Keratinocyte (primary cell): ENCODE data around the gene PARM1. TPM values are rescaled to one million over a fixed set of nuclear protein-coding genes. Genes with fewer than 3 reads are reported as not detected.

Source experiments
- DNase-seq: peaks from one replicate; pipeline ENCODE4 v3.0.0-alpha.2; 2011; ENCODE audit warnings: low read depth, missing footprints, low spot score
- FAIRE-seq: peaks from 2 replicates; lab custom pipeline; 2011; peaks lifted over from hg19 to GRCh38; lab: Jason Lieb, UNC
- H2AFZ ChIP-seq: 2 replicates; pipeline ENCODE4 v1.6.0; 2012; ENCODE audit warnings: low read length, control low read depth, inconsistent platforms; ENCODE audit not compliant: control insufficient read depth
- H3K27ac ChIP-seq: 2 replicates; pipeline ENCODE4 v1.5.1; 2011; ENCODE audit warnings: low read length; ENCODE audit not compliant: control insufficient read depth, insufficient read depth
- H3K27me3 ChIP-seq: 3 replicates; pipeline ENCODE4 v1.6.0; 2011; ENCODE audit warnings: low read length; ENCODE audit not compliant: control insufficient read depth, insufficient read depth; ENCODE audit errors: extremely low read depth
- H3K36me3 ChIP-seq, 2 experiments: 2 replicates in 1 of 2; 3 replicates in 1 of 2; pipeline ENCODE4 v1.5.1; 2011; ENCODE audit warnings: low read length in 2 of 2, mild to moderate bottlenecking in 1 of 2; ENCODE audit not compliant: control insufficient read depth in 2 of 2, insufficient read depth in 2 of 2; ENCODE audit errors: extremely low read depth in 1 of 2
- H3K4me1 ChIP-seq: 3 replicates; pipeline ENCODE4 v1.5.1; 2011; ENCODE audit warnings: low read length; ENCODE audit not compliant: control insufficient read depth, insufficient read depth; ENCODE audit errors: extremely low read depth
- H3K4me2 ChIP-seq: 3 replicates; pipeline ENCODE4 v1.6.0; 2011; ENCODE audit warnings: low read depth, low read length; ENCODE audit not compliant: control insufficient read depth, insufficient read depth; ENCODE audit errors: extremely low read depth
- H3K4me3 ChIP-seq, 3 experiments: fragments of 200-600 bp in 1 of 3; sonication (generic) in 1 of 3; 2 replicates in 2 of 3; 3 replicates in 1 of 3; pipeline ENCODE4 v1.5.1; 2011 to 2016; ENCODE audit warnings: low read length in 3 of 3, mild to moderate bottlenecking in 3 of 3, control low read depth in 2 of 3, inconsistent platforms in 1 of 3, low read depth in 1 of 3, mixed read lengths in 1 of 3, mixed run types in 1 of 3, moderate library complexity in 1 of 3; ENCODE audit not compliant: control insufficient read depth in 2 of 3, insufficient read depth in 2 of 3; ENCODE audit errors: extremely low read depth in 1 of 3
- H3K79me2 ChIP-seq: 2 replicates; pipeline ENCODE4 v1.6.0; 2012; ENCODE audit warnings: low read length; ENCODE audit not compliant: control insufficient read depth, insufficient read depth
- H3K9ac ChIP-seq: 3 replicates; pipeline ENCODE4 v1.6.0; 2011; ENCODE audit warnings: low read length; ENCODE audit not compliant: control insufficient read depth, insufficient read depth; ENCODE audit errors: extremely low read depth
- H3K9me1 ChIP-seq: 3 replicates; pipeline ENCODE4 v1.6.0; 2011; ENCODE audit warnings: low read length; ENCODE audit not compliant: control insufficient read depth, insufficient read depth; ENCODE audit errors: extremely low read depth
- H3K9me3 ChIP-seq: 2 replicates; pipeline ENCODE4 v1.5.1; 2012; ENCODE audit warnings: low read depth, low read length; ENCODE audit not compliant: control insufficient read depth
- H4K20me1 ChIP-seq: 3 replicates; pipeline ENCODE4 v1.6.0; 2011; ENCODE audit warnings: low read length; ENCODE audit not compliant: control insufficient read depth, insufficient read depth; ENCODE audit errors: extremely low read depth
- CTCF ChIP-seq, 3 experiments: IDR thresholded peaks in 1 of 3; conservative IDR thresholded peaks in 1 of 3; optimal IDR thresholded peaks in 1 of 3; 2 replicates in 2 of 3; 3 replicates in 1 of 3; pipeline versions ENCODE3 to v1.5.1; 2011; ENCODE audit warnings: low read length in 3 of 3, mild to moderate bottlenecking in 3 of 3, moderate library complexity in 2 of 3, control low read depth in 1 of 3, inconsistent platforms in 1 of 3; ENCODE audit not compliant: insufficient read depth in 2 of 3; ENCODE audit errors: extremely low read depth in 1 of 3
- EZH2 ChIP-seq: IDR thresholded peaks from one replicate; pipeline ENCODE4 v1.6.1; 2012; ENCODE audit warnings: inconsistent platforms, mild to moderate bottlenecking, low read length, moderate library complexity
- dilution Hi-C: fragments of 300-500 bp; cut with MboI; formaldehyde crosslinking; loops from one replicate; pipeline ENCODE4 v1.7.0; 2020; ENCODE audit warnings: low sequenced_read_pairs; ENCODE audit not compliant: extremely low pct_ligation_motif_present
- polyA plus RNA-seq, 5 experiments: library from polyadenylated mRNA; depleted of rRNA in 3 of 5; stranded (reverse) in 3 of 5; stranded (forward) in 1 of 5; unstranded in 1 of 5; fragments of >200 nt; gene quantifications; 1 replicate in 1 of 5; 2 replicates in 3 of 5; 3 replicates in 1 of 5; pipeline versions ENCODE4 v1.2.1 to v1.2.3, GENCODE V29; 2011 to 2012; ENCODE audit warnings: missing spikeins in 2 of 5, low read depth in 1 of 5, low replicate concordance in 1 of 5

PARM1 gene
- polyA plus RNA-seq, 1 donor (not counting 4 experiments of a cell fraction or from before 2014, with no cell fraction given) = 0.05 TPM

DNA sequence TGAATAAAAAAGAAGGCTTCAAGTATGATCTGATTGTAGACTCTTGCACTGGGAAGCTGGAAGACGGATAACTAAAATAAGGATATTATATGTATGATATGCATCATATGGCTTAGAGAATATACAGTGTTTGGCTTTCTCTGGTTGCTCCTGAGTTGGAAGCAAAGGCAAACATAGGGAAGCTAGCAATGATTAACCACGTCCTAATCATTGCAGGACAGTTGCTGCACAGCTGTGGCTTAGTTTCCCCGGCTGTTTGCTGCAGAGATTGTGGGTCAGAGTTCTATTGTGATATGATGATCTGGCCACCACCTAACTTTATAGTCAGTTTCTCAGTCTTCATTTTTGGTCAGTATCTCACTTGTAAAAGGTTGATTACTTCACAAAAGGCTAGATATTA, 36.3 kb upstream of the PARM1 start:
- TF ChIP-seq EZH2 (no peak), CTCF (optimal IDR thresholded peaks at IDR 0.05 in 1 of 3, IDR thresholded peaks at IDR 0.05 in 1 of 3, conservative IDR thresholded peaks at IDR 0.05 in 1 of 3; ENCODE audit: extremely low read depth in 1 of 3, insufficient read depth in 2 of 3, low read length in 3 of 3) (no peak)
- DNase-seq (no peak), FAIRE-seq (no peak)
- Histone ChIP-seq H3K4me2 (no peak overlapping the region), H3K27me3 (no peaks in the 10 kb centered on the region), H3K9me1 (no peaks in the 10 kb centered on the region), H3K4me1 (no peaks in the 10 kb centered on the region), H3K9ac (no peak overlapping the region), H3K36me3 (no peaks in the 10 kb centered on the region), H3K4me3 (no peak overlapping the region), H3K79me2 (no peaks in the 10 kb centered on the region), H2AFZ (no peak overlapping the region), H3K9me3 (no peaks in the 10 kb centered on the region), H4K20me1 (no peaks in the 10 kb centered on the region), H3K27ac (no peak overlapping the region)
- dilution Hi-C loops = no loop called here

- H3K4me1 ChIP-seq = no peaks in the 10 kb centered on the region
- H3K9me1 ChIP-seq = no peaks in the 10 kb centered on the region
- H3K4me2 ChIP-seq = no peak overlapping the region
- no peak overlapping the region for H2AFZ ChIP-seq
- H4K20me1 ChIP-seq = no peaks in the 10 kb centered on the region
- no peaks in the 10 kb centered on the region for H3K36me3 ChIP-seq
- no peaks in the 10 kb centered on the region for H3K27me3 ChIP-seq
- H3K4me3 ChIP-seq = no peak overlapping the region
- no peaks in the 10 kb centered on the region for H3K9me3 ChIP-seq
- TF ChIP-seq CTCF (optimal IDR thresholded peaks at IDR 0.05 in 1 of 3, IDR thresholded peaks at IDR 0.05 in 1 of 3, conservative IDR thresholded peaks at IDR 0.05 in 1 of 3; ENCODE audit: extremely low read depth in 1 of 3, insufficient read depth in 2 of 3, low read length in 3 of 3) = no peak
- no peak for TF ChIP-seq EZH2
- no peak overlapping the region for H3K27ac ChIP-seq
- H3K79me2 ChIP-seq = no peaks in the 10 kb centered on the region
- dilution Hi-C loops = no loop called here
- FAIRE-seq (no peak), DNase-seq (no peak)
- no peak overlapping the region for H3K9ac ChIP-seq
These were observed 35.5 kb upstream of the PARM1 start for GRCh38 chr4:74897386-74897785.
